HepG2 (cell line): ENCODE data around the gene PIGW. TPM values are rescaled to one million over a fixed set of nuclear protein-coding genes. Genes with fewer than 3 reads are reported as not detected.
A peak's percentile ranks its signal among the peaks of the same experiment; 100 is the strongest.

Experiments used
- ATAC-seq: fragments of 200-7000 bp; cut with Tn5 transposase; 3 replicates; pipeline ENCODE4 v1.9.1; 2020; ENCODE audit warnings: mild to moderate bottlenecking, moderate library complexity
- BruUV-seq: library from RNA; stranded (reverse); fragments of 400-500 nt; replicated peaks from 2 replicates; lab custom pipeline; 2021; lab: Mats Ljungman, UMichigan
- CTCF ChIA-PET: fragments of 300-600 bp; formaldehyde crosslinking; extraction: SDS; loops from one replicate; lab custom pipeline; 2021; ENCODE audit warnings: low total read pairs, inconsistent platforms, low intra/inter-chr PET ratio; lab: Yijun Ruan, JAX
- POLR2A ChIA-PET: fragments of 350-600 bp; sonication (Branson Sonifier 250); formaldehyde crosslinking; loops from one replicate; lab custom pipeline; 2020; ENCODE audit warnings: antibody characterized with exemption, inconsistent platforms; lab: Yijun Ruan, JAX
- DNase-seq: peaks from one replicate; pipeline ENCODE4 v3.0.0-alpha.2; 2015; ENCODE audit warnings: low spot score
- FAIRE-seq: peaks from 3 replicates; lab custom pipeline; 2011; peaks lifted over from hg19 to GRCh38; lab: Jason Lieb, UNC
- H2AFZ ChIP-seq: one replicate; pipeline ENCODE4 v1.6.1; 2011; ENCODE audit warnings: low read length, inconsistent platforms
- H3K27ac ChIP-seq: fragments of 300-600 bp; 3 replicates; pipeline ENCODE4 v1.8.0; 2011; ENCODE audit warnings: mixed run types, mild to moderate bottlenecking, mixed read lengths, low read length, inconsistent platforms; ENCODE audit not compliant: insufficient read depth; ENCODE audit errors: extremely low read length
- H3K27me3 ChIP-seq, 2 experiments: fragments of 200-600 bp in 1 of 2; 2 replicates in 1 of 2; 3 replicates in 1 of 2; pipeline versions ENCODE4 v1.6.0 to v1.8.0; 2011; ENCODE audit warnings: low read length in 2 of 2, mild to moderate bottlenecking in 2 of 2, moderate library complexity in 2 of 2, inconsistent platforms in 1 of 2; ENCODE audit not compliant: insufficient read depth in 2 of 2, control insufficient read depth in 1 of 2
- H3K36me3 ChIP-seq, 2 experiments: fragments of 200-600 bp in 1 of 2; replicated peaks in 1 of 2; 2 replicates in 1 of 2; 3 replicates in 1 of 2; pipeline versions ENCODE4 v1.5.1 to v1.8.0; 2011; ENCODE audit warnings: low read length in 2 of 2, inconsistent platforms in 1 of 2; ENCODE audit not compliant: insufficient read depth in 2 of 2, control insufficient read depth in 1 of 2
- H3K4me1 ChIP-seq: 2 replicates; pipeline ENCODE4 v1.5.1; 2012; ENCODE audit warnings: low read length, inconsistent platforms; ENCODE audit not compliant: insufficient read depth
- H3K4me2 ChIP-seq: 2 replicates; pipeline ENCODE4 v1.6.0; 2011; ENCODE audit warnings: low read depth, low read length, inconsistent platforms
- H3K4me3 ChIP-seq, 3 experiments: fragments of 200-600 bp in 1 of 3; sonication (generic), shearing (Covaris generic) in 1 of 3; replicated peaks in 1 of 3; 2 replicates each; pipeline ENCODE4 v1.5.1; 2011 to 2016; ENCODE audit warnings: low read length in 3 of 3, inconsistent platforms in 2 of 3, low read depth in 2 of 3, mild to moderate bottlenecking in 2 of 3, control low read depth in 1 of 3, mixed read lengths in 1 of 3; ENCODE audit not compliant: insufficient read depth in 1 of 3
- H3K79me2 ChIP-seq: one replicate; pipeline ENCODE4 v1.6.1; 2011; ENCODE audit warnings: low read length, inconsistent platforms; ENCODE audit not compliant: insufficient read depth
- H3K9ac ChIP-seq: 2 replicates; pipeline ENCODE4 v1.6.0; 2011; ENCODE audit warnings: mild to moderate bottlenecking, low read depth, low read length, inconsistent platforms; ENCODE audit not compliant: insufficient read depth
- H3K9me3 ChIP-seq: 2 replicates; pipeline ENCODE4 v1.5.1; 2012; ENCODE audit warnings: mild to moderate bottlenecking, low read length
- H4K20me1 ChIP-seq: 2 replicates; pipeline ENCODE4 v1.6.0; 2011; ENCODE audit warnings: inconsistent platforms, mild to moderate bottlenecking, low read length, moderate library complexity; ENCODE audit not compliant: insufficient read depth
- BATF2 ChIP-seq: sonication (generic); formaldehyde crosslinking; IDR thresholded peaks from 2 replicates; pipeline ENCODE4 v1.8.0; 2022; ENCODE audit warnings: mild to moderate bottlenecking, missing genetic modification reagents, moderate library complexity
- EEA1 ChIP-seq: sonication (generic); formaldehyde crosslinking; IDR thresholded peaks from 2 replicates; pipeline ENCODE4 v1.5.1; 2020; ENCODE audit warnings: mild to moderate bottlenecking, missing genetic modification reagents, borderline replicate concordance
- HNRNPL ChIP-seq: fragments of 200-400 bp; formaldehyde crosslinking; IDR thresholded peaks from 2 replicates; pipeline ENCODE4 v1.6.1; 2017; ENCODE audit warnings: mild to moderate bottlenecking, low read depth, low read length
- HOMEZ ChIP-seq: IDR thresholded peaks from 2 replicates; pipeline ENCODE4 v1.6.1; 2016; ENCODE audit warnings: low read depth
- MED8 ChIP-seq: sonication (generic); formaldehyde crosslinking; IDR thresholded peaks from 2 replicates; pipeline ENCODE4 v1.8.1; 2023; ENCODE audit warnings: mild to moderate bottlenecking, missing genetic modification reagents; ENCODE audit not compliant: insufficient replicate concordance
- PTBP1 ChIP-seq: fragments of 200-400 bp; formaldehyde crosslinking; IDR thresholded peaks from 2 replicates; pipeline ENCODE4 v1.6.1; 2018; ENCODE audit warnings: low read length, low read depth; ENCODE audit not compliant: poor library complexity, severe bottlenecking
- RFX3 ChIP-seq: IDR thresholded peaks from 2 replicates; pipeline ENCODE4 v1.6.1; 2016; ENCODE audit warnings: missing biosample characterization, missing genetic modification reagents
- TOE1 ChIP-seq: sonication (generic); formaldehyde crosslinking; IDR thresholded peaks from 2 replicates; pipeline ENCODE4 v1.4.0; 2020; ENCODE audit warnings: mild to moderate bottlenecking, missing genetic modification reagents
- ZBTB4 ChIP-seq: sonication (generic); formaldehyde crosslinking; IDR thresholded peaks from 2 replicates; pipeline ENCODE4 v1.4.0; 2020; ENCODE audit warnings: missing genetic modification reagents, mild to moderate bottlenecking, borderline replicate concordance
- ZFP90 ChIP-seq: sonication (generic); formaldehyde crosslinking; IDR thresholded peaks from 2 replicates; pipeline ENCODE4 v1.8.0; 2022; ENCODE audit warnings: missing genetic modification reagents, mild to moderate bottlenecking, inconsistent platforms, borderline replicate concordance
- ZNF10 ChIP-seq: sonication (generic); formaldehyde crosslinking; IDR thresholded peaks from 2 replicates; pipeline ENCODE4 v1.4.0; 2020; ENCODE audit warnings: mild to moderate bottlenecking, low read depth, missing genetic modification reagents, borderline replicate concordance
- ZNF543 ChIP-seq: sonication (generic); formaldehyde crosslinking; IDR thresholded peaks from 2 replicates; pipeline ENCODE4 v1.4.0; 2020; ENCODE audit warnings: mild to moderate bottlenecking, missing genetic modification reagents
- ZNF746 ChIP-seq: sonication (generic); formaldehyde crosslinking; IDR thresholded peaks from 2 replicates; pipeline ENCODE4 v1.8.0; 2022; ENCODE audit warnings: mild to moderate bottlenecking, missing genetic modification reagents
- ZSCAN20 ChIP-seq: sonication (generic); formaldehyde crosslinking; IDR thresholded peaks from 2 replicates; pipeline ENCODE4 v1.4.0; 2020; ENCODE audit warnings: missing genetic modification reagents, mild to moderate bottlenecking, borderline replicate concordance
- WGBS: methylation state at CpG from one replicate; pipeline ENCODE4 v1.1.6; 2017; ENCODE audit warnings: low lambda C conversion rate; 5-methylcytosine and 5-hydroxymethylcytosine counted together
- in situ Hi-C: cut with HindIII; loops from 2 replicates; pipeline ENCODE4 v1.10.0; 2017; ENCODE audit warnings: low pct_unique_long_range_greater_than_20kb; ENCODE audit not compliant: extremely low pct_ligation_motif_present
- intact Hi-C: fragments of 100-400 bp; cut with micrococcal nuclease; formaldehyde crosslinking; loops from one replicate; pipeline ENCODE4 v1.10.0; 2022; ENCODE audit not compliant: unreplicated experiment
- polyA plus RNA-seq, 8 experiments: library from polyadenylated mRNA; depleted of rRNA in 3 of 8; stranded (reverse) in 7 of 8; unstranded in 1 of 8; fragments of >200 nt; fragmentation: Illumina TruSeq in 4 of 8; extraction: Trizol in 4 of 8; gene quantifications; 2 replicates each; pipeline versions ENCODE4 v1.2.1 to v1.2.3, GENCODE V29; 2011 to 2016; ENCODE audit warnings: low read depth in 4 of 8, missing spikeins in 1 of 8, mixed read lengths in 1 of 8; ENCODE audit not compliant: insufficient read depth in 1 of 8
- total RNA-seq, 5 experiments: library from RNA; depleted of rRNA; stranded (reverse); fragments of >200 nt; fragmentation: Illumina TruSeq; extraction: Trizol; gene quantifications; 2 replicates each; pipeline ENCODE4 v1.2.3, GENCODE V29; 2016; ENCODE audit warnings: low read depth in 1 of 5
- TF ChIP-seq, protein P1 (sequence below): sonication (generic); formaldehyde crosslinking; IDR thresholded peaks from 2 replicates; pipeline ENCODE4 v1.8.0; 2022; ENCODE audit warnings: missing genetic modification reagents, mild to moderate bottlenecking, borderline replicate concordance

Gene PIGW
- total and polyA plus RNA-seq, 2 of the 13 experiments (the other 11 are each of a cell fraction or from before 2014, with no cell fraction given), result 9.0 to 24.0 TPM

- TF ChIP-seq, protein P1, sequence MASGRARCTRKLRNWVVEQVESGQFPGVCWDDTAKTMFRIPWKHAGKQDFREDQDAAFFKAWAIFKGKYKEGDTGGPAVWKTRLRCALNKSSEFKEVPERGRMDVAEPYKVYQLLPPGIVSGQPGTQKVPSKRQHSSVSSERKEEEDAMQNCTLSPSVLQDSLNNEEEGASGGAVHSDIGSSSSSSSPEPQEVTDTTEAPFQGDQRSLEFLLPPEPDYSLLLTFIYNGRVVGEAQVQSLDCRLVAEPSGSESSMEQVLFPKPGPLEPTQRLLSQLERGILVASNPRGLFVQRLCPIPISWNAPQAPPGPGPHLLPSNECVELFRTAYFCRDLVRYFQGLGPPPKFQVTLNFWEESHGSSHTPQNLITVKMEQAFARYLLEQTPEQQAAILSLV (CRISPR knock-in tag), result peak; percentile 95; the same call in 1 of the 2 replicates
- TF ChIP-seq BATF2 (CRISPR knock-in tag) (peak; percentile 66; the same call in 1 of the 2 replicates), ZFP90 (CRISPR knock-in tag) (peak; percentile 84)
These were observed at the start of gene PIGW, which contains the start of gene MYO19 (continued) for GRCh38 chr17:36534840-36535668.

DNA sequence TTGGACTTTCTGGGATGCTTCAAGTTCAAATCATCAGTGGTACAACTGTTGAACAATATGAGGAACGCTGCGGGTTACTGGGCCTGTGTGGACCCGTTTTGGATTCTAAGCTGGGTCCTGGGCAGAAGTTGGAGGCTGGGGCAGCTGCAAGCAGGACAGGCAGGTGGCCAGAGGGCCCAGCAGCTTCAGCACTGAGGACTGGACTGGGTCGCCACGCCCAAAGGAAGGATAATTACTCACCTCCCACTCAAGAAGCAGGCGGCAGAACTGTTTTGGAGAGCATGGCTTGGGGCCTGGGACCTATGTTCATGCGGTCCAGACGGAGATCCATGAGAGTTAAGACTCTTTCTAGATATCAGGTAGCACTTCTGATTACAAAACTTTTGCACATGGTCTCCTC is 49.8 kb upstream of the PIGW start:
- DNase-seq (no peak), ATAC-seq (no peak), FAIRE-seq (no peak)
- in situ Hi-C loops (loop anchor here (25.0 kb wide), 1 partner anchor 523 kb away; no protein-coding TSS in a partner anchor), intact Hi-C loops (loop anchor here (5.0 kb wide), 1 partner anchor 57 kb away; the partner anchor contains the start of gene GGNBP2)
- no peak overlapping the region for H3K4me2 ChIP-seq
- peaks cover 0 to 13% of the 10 kb centered on the region in 2 experiments; a peak in 3 of 5 replicates for H3K27me3 ChIP-seq
- peaks cover 29% of the 10 kb centered on the region for H3K79me2 ChIP-seq
- BruUV-seq, result no TSS peak
- H4K20me1 ChIP-seq, result no peaks in the 10 kb centered on the region
- H3K4me3 ChIP-seq, result no peak overlapping the region
- H2AFZ ChIP-seq, result no peak overlapping the region
- H3K36me3 ChIP-seq, result peaks cover 0 to 3% of the 10 kb centered on the region in 2 experiments; a peak in 2 of 5 replicates
- POLR2A ChIA-PET, result no interaction called here
- WGBS, result 79% methylated on average over 6 of the region's 8 CpGs
- no peaks in the 10 kb centered on the region for H3K9me3 ChIP-seq
- H3K27ac ChIP-seq, result no peak overlapping the region
- peaks cover 41% of the 10 kb centered on the region for H3K4me1 ChIP-seq
- CTCF ChIA-PET, result no interaction called here
- no peak overlapping the region for H3K9ac ChIP-seq
- TF ChIP-seq ZNF543 (CRISPR knock-in tag) (no peak), ZNF10 (CRISPR knock-in tag) (no peak), EEA1 (CRISPR knock-in tag) (no peak), ZNF746 (CRISPR knock-in tag) (no peak), HOMEZ (CRISPR knock-in tag) (no peak), TOE1 (no peak), ZBTB4 (no peak), RFX3 (CRISPR knock-in tag) (no peak), HNRNPL (no peak), MED8 (CRISPR knock-in tag) (no peak), PTBP1 (no peak), ZSCAN20 (no peak)
